ENCODE results near the gene RANGAP1.

RANGAP1 gene

GRCh38 chr22:41310336-41310735 lies 24.3 kb upstream of the RANGAP1 start:
- no peak for TF ChIP-seq CTCF (IDR thresholded peaks at IDR 0.05; ENCODE audit: low read depth, low read length, missing control alignments)

DNA sequence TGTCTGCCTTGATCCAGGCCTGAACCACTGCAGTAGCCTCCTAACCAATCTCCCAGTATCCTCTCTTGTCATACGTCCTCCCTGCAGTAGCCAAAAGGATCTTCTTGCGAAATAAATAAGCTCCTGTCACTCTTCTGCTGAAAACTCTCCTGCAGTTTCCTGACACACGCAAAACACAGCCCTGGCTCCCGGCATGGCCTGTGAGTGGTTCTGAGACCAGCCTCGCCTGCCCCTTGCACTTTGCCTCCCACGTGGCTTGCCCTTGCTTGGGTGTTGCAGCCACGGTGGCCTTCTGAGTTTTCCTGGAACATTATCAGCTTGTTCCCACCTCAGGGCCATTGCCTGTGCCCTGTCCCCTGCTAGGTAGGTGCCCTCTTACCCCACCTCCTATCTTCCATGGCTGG lies 22.6 kb upstream of the RANGAP1 start:
- no peak for DNase-seq (ENCODE audit: extremely low read depth, low read depth)
- no peak overlapping the region for H3K4me3 ChIP-seq (replicated peaks; ENCODE audit: low read depth, low read length)
- TF ChIP-seq CTCF (IDR thresholded peaks at IDR 0.05; ENCODE audit: low read depth, low read length, missing control alignments), result no peak

More at GRCh38 chr22:41310336-41310735, 24.3 kb upstream of the RANGAP1 start:
- no peak for DNase-seq (ENCODE audit: extremely low read depth, low read depth)
- no peak overlapping the region for H3K4me3 ChIP-seq (replicated peaks; ENCODE audit: low read depth, low read length)

DNA sequence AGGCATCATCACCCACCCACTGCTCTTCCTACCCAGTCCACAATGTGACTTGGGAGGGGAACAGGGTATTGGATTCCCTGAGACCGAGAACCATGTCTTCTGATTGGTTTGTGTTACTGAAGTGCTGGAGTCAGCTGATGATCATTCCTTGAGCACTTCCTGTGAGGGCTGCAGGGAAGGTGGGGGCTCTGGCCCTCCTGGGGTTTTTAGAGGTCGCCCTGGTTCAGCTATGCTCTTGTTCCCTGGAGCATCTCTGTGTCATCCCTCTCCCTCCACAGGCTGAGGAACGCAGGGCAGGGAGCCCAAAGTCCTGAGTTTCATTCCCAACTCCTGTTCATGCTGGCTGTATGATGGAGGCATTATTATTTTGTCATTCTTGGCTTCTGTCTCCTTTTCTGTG lies 22.1 kb upstream of the RANGAP1 start:
- no peak for TF ChIP-seq CTCF (IDR thresholded peaks at IDR 0.05; ENCODE audit: low read depth, low read length, missing control alignments)
- no peak for DNase-seq (ENCODE audit: extremely low read depth, low read depth)
- no peak overlapping the region for H3K4me3 ChIP-seq (replicated peaks; ENCODE audit: low read depth, low read length)

- TF ChIP-seq CTCF (IDR thresholded peaks at IDR 0.05; ENCODE audit: low read depth, low read length, missing control alignments), result no peak
- no peak overlapping the region for H3K4me3 ChIP-seq (replicated peaks; ENCODE audit: low read depth, low read length)
- no peak for DNase-seq (ENCODE audit: extremely low read depth, low read depth)
Measured at GRCh38 chr22:41305646-41306045, 19.7 kb upstream of the RANGAP1 start.

- no peak for DNase-seq (ENCODE audit: extremely low read depth, low read depth)
- TF ChIP-seq CTCF (IDR thresholded peaks at IDR 0.05; ENCODE audit: low read depth, low read length, missing control alignments), result no peak
- H3K4me3 ChIP-seq (replicated peaks; ENCODE audit: low read depth, low read length), result peak overlapping the region; percentile 93
Measured at GRCh38 chr22:41302811-41303210, 16.8 kb upstream of the RANGAP1 start.

- H3K4me3 ChIP-seq (replicated peaks; ENCODE audit: low read depth, low read length), result peak overlapping the region; percentile 93
- TF ChIP-seq CTCF (IDR thresholded peaks at IDR 0.05; ENCODE audit: low read depth, low read length, missing control alignments), result no peak
- DNase-seq (ENCODE audit: extremely low read depth, low read depth), result no peak
Measured at GRCh38 chr22:41302021-41302767, 16.2 kb upstream of the RANGAP1 start.
